ENCODE data around the gene NEK8. TPM values are rescaled to one million over a fixed set of nuclear protein-coding genes. Genes with fewer than 3 reads are reported as not detected.

NEK8 gene
- polyA plus RNA-seq, 1 donor = 11.2 TPM

DNA sequence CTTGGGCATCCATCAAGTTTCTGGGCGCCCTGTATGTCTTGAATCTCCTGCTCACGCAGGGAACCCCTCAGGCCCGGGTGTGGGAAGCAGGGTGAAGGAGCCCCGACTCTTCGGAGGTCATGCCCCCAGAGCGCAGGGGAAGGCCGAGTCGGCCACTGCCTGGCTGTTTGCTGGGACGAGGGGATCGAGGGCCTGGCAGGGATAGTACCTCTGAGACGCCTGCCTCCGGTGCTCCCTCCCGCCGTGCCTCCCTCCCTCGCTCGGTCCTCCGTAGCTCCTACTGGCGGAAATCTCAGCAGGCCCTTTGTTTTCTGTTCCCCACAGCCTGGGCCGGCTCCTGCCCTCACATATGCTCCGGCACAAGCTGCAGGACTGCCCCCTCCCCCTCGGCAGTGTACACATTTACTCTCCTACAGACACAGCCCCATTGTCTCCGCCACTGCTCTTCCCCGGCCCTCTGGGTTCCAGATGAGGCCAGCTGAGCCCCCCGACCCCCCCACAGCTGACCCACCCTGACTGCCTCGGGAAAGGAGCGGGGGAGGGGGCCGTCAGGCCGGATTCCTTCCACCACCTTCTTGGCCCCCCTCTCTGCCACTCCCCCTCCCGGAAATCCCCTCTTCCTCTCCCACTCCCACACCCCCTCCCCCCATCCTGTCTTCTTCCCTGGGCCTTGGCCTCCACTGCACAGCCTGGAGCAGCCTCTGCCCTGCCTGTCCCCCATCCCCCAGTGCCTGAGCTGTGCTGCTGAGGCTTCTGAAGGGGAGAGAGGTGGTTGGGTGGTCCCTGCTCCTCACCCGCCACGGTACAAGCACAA lies 16.6 kb downstream of the NEK8 start:
- peak; percentile 78 for DNase-seq

DNA sequence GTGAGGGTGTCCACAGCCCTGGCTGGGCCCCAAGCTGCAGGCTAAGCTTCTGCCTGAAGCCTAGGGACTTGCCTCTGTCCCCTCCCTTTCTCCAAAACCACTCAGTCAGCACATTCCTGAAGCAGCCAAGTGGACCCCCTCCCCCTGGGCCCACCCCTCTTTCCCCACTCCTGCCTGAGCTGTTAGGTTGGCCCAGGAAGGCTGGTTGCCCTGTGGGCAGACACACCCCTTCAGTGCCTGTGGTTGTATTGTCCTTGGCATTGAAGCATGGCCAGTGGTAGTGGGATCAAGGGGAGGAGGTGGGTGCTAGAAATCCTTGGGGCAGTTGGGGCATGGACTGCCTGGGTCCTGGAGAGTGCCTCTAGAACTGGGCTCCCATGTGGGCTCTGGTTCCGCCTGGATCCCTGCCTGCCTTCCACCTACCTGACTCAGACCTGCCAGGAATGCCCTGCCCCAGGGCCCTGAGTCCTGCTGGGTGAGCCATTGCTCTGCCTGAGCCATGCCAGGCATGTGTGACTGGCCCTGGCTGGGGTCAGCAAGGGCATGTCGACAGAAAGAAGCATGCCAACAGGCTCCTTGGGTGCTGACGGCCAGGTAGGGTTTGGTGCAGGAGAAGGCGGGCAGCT lies 17.3 kb downstream of the NEK8 start:
- peak; percentile 78 for DNase-seq

DNA sequence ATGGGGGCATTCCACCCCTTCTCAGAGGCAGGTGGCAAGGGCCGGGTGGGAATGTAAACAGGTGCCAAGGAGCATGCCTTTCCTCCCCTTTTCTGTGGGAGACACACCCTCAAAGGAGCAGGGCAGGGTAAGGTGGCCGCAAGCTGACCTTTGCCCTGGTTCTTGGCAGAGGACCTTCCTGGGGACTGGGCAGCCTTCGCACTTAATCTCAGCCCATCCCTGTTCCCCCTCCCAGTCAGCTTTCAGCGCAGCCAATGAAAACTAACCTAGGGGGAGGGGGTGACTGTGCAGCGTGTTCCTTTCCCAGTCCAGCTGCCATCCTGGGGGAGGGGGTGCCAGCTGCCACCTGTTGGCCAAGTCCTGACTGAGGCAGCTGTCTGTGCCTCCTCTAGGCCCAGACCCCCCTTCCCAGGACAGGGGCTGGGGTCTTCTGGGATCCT lies 18.0 kb downstream of the NEK8 start:
- DNase-seq = peak; percentile 34

DNA sequence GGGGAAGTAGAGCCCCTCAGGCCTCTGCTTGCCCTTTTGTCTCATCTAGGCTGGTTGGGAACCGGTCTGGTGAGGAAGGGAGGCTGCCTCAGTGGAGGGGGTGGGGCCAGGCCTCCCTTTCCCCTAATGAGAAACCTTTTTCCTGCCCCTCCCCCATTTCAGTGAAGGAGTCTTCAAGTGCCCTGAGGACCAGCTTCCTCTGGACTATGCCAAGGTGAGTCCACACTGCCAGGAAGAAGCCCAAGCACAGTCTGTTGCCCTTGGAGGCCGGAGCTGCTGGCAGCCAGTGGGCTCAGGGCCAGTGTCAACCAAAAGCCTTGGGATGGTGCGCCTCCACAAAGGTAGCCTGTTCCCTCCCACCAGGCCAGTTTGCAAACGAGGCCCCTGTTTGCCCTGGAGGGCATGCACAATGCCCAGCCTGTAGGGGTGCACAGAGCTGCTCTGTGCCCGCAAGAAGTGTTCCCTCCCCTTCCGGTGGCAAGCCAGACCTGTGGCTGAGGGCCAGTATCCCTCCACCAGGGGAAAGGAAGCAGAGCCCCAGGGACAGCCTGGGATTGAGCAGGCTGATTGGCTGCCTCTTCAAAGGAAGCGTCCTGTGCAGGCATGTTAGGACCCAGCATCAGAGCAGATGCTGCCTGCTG lies 18.6 kb downstream of the NEK8 start:
- DNase-seq = no peak

DNA sequence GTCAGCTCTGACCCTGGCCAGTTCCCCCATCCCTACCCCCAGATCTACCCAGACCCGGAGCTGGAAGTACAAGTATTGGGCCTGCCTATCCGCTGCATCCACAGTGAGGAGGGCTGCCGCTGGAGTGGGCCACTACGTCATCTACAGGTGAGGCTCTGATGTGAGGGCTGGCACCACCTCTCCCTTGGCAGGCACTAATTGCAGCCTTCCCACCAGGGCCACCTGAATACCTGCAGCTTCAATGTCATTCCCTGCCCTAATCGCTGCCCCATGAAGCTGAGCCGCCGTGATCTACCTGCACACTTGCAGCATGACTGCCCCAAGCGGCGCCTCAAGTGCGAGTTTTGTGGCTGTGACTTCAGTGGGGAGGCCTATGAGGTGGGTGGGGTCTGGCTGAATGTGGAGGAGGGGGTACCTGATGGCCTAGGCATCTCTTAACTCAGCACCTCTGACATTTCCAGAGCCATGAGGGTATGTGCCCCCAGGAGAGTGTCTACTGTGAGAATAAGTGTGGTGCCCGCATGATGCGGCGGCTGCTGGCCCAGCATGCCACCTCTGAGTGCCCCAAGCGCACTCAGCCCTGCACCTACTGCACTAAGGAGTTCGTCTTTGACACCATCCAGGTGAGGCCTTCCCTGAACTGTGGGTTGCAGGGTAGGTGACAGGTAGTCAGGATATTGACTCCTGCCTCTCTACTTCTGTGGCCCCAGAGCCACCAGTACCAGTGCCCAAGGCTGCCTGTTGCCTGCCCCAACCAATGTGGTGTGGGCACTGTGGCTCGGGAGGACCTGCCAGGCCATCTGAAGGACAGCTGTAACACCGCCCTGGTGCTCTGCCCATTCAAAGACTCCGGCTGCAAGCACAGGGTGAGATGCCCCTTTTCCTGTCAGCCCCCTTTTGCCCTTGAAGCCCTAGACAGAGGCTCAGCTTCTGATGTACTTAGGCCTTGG lies 19.5 kb downstream of the NEK8 start:
- DNase-seq = no peak

DNA sequence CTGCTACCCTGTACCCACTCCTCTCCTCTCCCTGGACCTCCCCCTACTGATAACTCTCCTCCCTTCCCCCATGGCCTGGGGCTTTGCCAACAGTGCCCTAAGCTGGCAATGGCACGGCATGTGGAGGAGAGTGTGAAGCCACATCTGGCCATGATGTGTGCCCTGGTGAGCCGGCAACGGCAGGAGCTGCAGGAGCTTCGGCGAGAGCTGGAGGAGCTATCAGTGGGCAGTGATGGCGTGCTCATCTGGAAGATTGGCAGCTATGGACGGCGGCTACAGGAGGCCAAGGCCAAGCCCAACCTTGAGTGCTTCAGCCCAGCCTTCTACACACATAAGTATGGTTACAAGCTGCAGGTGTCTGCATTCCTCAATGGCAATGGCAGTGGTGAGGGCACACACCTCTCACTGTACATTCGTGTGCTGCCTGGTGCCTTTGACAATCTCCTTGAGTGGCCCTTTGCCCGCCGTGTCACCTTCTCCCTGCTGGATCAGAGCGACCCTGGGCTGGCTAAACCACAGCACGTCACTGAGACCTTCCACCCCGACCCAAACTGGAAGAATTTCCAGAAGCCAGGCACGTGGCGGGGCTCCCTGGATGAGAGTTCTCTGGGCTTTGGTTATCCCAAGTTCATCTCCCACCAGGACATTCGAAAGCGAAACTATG lies 20.4 kb downstream of the NEK8 start:
- DNase-seq = no peak

DNA sequence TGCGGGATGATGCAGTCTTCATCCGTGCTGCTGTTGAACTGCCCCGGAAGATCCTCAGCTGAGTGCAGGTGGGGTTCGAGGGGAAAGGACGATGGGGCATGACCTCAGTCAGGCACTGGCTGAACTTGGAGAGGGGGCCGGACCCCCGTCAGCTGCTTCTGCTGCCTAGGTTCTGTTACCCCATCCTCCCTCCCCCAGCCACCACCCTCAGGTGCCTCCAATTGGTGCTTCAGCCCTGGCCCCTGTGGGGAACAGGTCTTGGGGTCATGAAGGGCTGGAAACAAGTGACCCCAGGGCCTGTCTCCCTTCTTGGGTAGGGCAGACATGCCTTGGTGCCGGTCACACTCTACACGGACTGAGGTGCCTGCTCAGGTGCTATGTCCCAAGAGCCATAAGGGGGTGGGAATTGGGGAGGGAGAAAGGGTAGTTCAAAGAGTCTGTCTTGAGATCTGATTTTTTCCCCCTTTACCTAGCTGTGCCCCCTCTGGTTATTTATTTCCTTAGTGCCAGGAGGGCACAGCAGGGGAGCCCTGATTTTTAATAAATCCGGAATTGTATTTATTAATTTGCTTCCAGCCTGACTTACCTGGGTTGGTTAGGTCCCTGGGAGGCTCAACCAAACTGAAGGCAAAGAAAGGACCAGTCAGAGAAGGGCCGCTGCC lies 21.1 kb downstream of the NEK8 start:
- DNase-seq = no peak

DNA sequence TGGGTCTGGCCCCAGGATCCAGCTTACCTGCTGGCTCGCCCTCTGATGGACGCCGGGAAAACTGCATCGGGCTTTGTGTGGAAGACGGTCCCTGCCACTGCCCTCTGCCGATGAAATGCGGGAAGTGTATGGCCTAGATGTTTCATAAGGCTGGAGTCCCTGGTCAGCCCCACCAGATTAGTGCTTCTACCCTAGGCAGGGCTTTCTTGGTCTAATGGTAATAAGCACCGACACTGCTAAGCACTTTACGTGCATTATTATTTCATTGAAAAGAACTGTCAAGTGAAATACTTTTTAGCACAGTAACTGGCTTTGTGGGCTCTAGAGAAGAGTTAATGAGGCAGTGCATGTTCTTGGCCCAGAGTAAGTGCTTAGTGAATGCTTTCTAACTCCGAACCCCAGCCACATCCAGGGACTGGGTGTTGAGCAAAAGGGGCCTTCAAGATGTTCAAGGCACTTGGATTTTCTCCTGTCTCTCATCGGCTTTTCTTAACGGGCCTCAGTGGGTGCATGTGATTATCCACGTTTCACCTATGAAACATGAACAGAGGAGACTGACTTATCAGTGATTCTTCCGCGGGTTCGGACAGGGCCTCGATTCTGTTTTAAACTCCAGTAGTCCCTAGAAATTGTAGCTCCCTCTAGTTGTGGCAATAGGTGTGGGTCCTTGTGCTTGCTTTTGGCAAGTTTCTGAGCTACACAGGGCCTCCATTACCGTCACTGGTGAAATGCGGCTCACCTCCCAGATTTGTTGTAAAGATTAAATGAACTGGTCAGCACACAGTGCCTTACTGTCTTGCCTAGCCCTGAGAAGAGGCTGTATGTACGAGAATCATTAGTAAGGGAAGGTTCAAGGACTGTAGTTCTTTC lies 21.8 kb downstream of the NEK8 start:
- DNase-seq = peak; percentile 91

DNA sequence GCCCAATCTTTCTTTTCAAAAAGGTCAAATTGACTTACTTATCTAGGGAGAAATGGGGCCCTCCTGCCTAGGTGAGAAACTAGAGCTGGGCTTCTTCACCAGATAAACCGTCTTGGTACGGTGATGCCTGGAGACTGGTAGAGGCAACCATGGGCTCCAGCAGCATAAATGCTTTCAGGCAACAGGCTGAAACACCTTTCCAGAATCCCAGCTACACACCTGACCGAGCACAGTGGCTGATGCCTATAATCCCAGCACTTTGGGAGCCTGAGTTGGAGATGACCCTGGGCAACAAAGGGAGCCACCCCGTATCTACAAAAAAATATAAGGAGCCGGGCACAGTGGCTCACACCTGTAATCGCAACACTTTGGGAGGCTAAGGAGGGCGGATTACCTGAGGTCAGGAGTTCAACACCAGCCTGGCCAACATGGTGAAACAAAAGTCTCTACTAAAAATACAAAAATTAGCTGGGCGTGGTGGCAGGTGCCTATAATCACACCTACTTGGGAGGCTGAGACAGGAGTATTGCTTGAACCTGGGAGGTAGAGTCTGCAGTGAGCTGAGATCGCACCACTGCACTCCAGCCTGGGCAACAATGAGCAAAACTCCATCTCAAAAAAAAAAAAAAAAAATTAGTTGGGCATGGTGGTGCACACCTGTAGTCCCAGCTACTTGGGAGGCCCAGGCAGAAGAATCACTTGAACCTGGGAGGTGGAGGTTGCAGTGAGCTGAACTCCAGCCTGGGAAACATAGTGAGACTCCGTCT lies 23.2 kb downstream of the NEK8 start:
- DNase-seq = no peak

DNA sequence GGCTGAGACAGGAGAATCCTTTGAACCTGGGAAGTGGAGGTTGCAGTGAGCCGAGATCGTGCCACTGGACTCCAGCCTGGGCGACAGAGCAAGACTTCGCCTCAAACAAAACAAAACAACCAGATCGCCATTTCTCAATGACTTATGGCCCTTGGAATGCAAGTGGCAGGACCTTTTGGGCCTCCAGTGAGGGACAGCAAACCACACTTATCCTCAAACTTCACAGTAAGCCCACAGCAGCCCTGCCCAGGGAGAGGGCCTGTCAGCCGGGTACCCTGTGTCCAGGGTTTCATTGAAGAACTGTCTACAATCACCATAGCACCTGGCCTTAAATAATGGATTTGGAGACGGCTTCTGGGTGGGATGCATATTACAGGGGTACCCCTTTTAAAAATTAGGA lies 26.9 kb downstream of the NEK8 start:
- DNase-seq = no peak

DNA sequence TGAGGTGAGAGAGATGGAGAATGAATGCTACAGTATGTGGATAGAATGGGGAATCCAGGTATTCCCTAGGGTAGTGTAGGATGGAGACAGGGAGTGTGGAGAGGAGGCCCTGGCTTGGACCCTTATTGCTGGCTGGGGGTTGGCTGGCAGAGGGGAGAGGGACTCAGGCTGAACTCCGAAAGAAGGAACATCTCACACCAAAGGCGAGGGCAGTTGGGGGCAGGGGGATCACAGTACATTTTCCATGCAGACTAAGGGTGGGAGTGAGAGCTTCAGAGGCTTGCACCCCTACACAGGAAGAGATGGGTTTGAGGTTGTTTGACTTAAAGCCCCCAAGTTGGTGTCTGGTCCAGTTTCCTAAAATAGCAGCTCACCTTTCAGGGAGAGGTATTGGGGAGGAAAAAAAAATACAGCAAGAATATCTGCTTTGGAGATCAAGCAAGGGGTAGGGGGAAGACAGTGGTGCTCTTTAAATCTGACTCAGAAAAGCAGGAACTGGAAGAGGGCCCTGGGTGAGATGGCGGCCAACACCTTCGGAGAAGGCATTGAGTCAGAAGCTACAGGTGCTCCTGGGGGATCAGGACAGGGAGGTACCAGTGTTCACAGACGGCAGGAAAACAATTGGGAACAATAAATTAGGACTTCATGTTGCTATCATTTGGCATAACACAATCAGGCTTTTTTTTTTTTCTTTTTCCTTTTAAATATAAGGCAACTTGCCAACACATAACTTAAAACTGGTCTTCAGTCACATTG lies 27.6 kb downstream of the NEK8 start:
- DNase-seq = no peak

DNA sequence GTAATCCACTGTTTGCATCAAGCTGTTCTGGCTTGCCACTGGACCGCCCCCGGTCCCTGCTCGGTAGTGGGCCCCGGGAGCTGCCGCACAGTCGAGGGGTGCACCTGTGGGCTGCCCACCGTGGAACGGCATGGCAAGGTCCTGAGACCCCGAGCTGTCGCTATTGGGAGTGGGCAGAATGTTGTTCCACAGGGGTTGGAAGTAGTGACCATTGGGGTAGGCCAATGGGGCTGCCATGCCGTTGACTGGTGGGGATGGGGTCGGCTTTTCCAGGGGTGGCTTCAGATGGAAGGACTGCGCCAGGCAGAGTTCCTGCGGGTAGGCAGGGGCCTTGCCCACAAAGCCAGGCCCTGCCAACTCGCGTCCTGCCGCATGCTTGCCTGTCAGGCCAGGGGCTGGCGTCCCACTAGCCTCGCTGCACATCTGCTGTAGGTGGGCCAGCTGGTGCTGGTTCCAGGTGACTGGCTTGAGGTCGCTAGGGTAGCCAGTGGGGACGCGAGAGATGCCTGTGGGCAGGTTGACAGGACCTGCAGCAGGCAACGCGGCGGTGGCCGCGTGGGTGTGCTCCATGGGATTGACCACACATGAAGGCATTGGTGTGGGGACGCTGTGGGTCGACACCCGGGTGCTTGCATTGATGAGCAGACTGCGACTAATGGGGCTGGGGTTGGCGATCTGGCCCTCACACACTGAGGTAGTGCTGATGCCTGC lies 30.0 kb downstream of the NEK8 start:
- DNase-seq = no peak

DNA sequence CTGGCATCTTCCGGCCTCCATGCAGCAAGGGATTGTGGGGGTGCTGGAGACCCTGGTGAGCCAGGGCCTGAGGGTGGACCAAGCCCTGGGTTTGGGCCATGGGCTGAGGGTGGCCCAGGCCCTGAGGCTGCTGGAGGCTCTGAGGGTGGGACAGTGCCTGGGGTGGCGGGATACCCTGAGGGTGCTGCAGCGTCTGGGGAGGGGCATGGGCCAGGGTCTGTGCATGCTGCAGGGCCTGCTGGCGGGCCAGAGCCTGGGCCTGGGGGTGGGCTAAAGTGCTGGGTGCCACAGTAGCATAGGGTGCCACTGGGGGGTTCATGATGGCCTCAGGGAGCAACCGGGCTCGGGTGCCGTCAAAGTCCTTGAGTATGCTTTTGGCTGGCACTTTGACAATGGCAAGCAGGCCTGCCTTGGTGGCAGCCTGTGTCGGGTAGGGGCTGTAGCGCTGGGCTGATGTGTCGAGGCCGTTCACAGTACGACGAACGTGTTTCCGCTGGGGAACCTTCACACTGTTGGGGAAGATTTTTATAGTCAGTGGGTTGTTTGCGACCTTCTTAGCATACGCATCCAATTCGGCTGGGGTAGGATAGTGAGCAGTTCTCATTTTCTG lies 30.8 kb downstream of the NEK8 start:
- DNase-seq = no peak

DNA sequence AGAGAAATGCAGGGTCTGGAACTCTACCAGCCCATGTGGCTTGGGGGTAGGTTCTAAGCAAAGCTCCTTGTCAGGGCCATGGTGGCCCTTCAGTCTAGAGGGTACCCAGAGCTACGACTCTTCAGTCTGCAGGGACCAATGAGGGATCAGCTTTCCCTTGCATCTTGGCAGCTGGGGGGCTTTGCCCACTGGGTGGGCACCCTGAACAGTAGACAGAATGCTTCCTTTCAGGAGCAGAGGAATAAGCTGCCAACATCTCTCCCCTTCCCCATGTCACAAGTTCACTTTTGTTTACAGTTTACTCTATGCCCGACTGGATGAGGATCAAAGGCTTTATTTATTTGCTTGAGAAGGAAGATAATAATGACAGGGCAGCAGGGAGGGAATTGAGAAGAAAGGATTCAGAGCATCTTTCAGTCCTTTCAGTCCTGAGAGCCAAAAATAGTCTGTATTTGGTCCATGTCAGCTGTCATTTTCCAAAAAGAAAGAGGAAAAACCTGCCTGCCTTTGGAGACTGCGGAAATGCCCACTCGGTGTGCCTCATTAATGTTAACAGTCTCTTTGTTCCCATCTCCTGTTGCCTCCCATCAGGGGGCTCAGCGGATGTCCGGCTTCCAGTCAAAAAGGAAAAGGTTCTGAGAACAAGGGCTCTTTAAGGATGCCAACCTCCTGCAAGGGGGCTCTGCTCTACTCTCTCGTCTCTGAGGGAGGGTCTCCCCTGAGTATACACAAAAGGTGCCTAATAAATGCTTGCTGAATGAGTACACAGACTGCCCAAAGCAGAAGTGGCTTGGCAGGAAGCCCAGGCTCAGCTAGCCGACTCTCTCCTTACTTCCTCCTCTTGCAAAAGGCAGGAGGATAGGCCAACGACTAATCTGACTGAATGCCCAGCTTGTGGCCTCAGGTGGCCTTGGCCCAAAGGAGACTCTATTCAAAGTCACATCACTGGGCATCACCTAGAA lies 32.3 kb downstream of the NEK8 start:
- DNase-seq = no peak

DNA sequence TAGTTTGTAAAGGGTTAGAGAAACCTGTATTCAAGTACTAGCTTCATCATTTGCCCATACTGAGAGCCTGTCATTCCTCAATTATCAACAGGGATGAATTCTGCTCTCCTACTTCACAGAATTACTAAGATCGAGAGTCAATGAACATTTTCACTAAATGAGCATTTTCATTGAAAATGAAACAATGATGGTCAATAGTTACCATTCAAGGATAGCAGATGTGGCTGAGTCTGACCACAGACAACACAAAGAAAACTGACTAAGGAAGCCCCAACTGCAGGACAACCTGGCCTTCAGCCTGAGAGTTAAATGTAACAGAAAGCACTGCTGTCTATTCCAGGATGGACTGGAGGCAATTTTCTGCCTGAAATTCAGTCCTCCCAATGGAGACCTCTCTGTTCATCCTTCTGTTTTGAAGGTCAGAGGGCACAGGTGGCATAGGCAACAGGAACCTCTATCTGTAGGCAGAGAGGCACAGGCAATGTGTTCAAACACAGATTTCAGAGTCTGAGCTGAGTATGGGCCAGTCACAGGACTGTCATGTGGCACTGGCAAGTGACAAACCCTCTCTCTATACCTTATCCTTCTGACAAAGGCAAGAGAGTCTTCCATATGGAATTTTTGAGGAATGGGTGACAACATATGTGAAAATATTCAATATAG lies 34.7 kb downstream of the NEK8 start:
- DNase-seq = no peak

All from left kidney (tissue), 2 donors.